H9 (cell line): ENCODE results near the gene CCR9. TPM values are rescaled to one million over a fixed set of nuclear protein-coding genes. Genes with fewer than 3 reads are reported as not detected.

Experiments
- DNase-seq: peaks from one replicate; pipeline ENCODE4 v3.0.0-alpha.2; 2017
- H2AFZ ChIP-seq: one replicate; pipeline ENCODE4 v1.6.1; 2013; ENCODE audit warnings: mild to moderate bottlenecking, low read length, control low read depth, moderate library complexity
- H2AK5ac ChIP-seq: 2 replicates; pipeline ENCODE4 v1.6.1; 2013; ENCODE audit warnings: low read length, control low read depth, mixed read lengths; ENCODE audit not compliant: insufficient read length
- H2BK120ac ChIP-seq: one replicate; pipeline ENCODE4 v1.6.1; 2013; ENCODE audit warnings: low read depth, mild to moderate bottlenecking, low read length, control low read depth, inconsistent platforms; ENCODE audit not compliant: poor library complexity, severe bottlenecking
- H2BK12ac ChIP-seq: 2 replicates; pipeline ENCODE4 v1.6.1; 2013; ENCODE audit warnings: low read length, control low read depth, mixed read lengths, low read depth; ENCODE audit not compliant: insufficient read length
- H2BK15ac ChIP-seq: 2 replicates; pipeline ENCODE4 v1.6.1; 2013; ENCODE audit warnings: low read depth, low read length, control low read depth
- H2BK20ac ChIP-seq: one replicate; pipeline ENCODE4 v1.6.1; 2013; ENCODE audit warnings: low read depth, mild to moderate bottlenecking, low read length, control low read depth, inconsistent platforms; ENCODE audit not compliant: poor library complexity, severe bottlenecking
- H2BK5ac ChIP-seq: 2 replicates; pipeline ENCODE4 v1.6.1; 2013; ENCODE audit warnings: low read length, control low read depth, mixed read lengths; ENCODE audit not compliant: insufficient read length
- H3K14ac ChIP-seq: 2 replicates; pipeline ENCODE4 v1.6.1; 2013; ENCODE audit warnings: low read length, control low read depth; ENCODE audit not compliant: insufficient read depth
- H3K18ac ChIP-seq: 2 replicates; pipeline ENCODE4 v1.6.1; 2013; ENCODE audit warnings: low read depth, mild to moderate bottlenecking, mixed read lengths, low read length, control low read depth; ENCODE audit not compliant: insufficient read length
- H3K23ac ChIP-seq: 2 replicates; pipeline ENCODE4 v1.6.1; 2013; ENCODE audit warnings: low read length, control low read depth, mixed read lengths, low read depth; ENCODE audit not compliant: insufficient read length
- H3K23me2 ChIP-seq: 2 replicates; pipeline ENCODE4 v1.6.1; 2013; ENCODE audit warnings: low read depth, mild to moderate bottlenecking, mixed read lengths, low read length, control low read depth; ENCODE audit not compliant: insufficient read length, poor library complexity, severe bottlenecking
- H3K27ac ChIP-seq: 2 replicates; pipeline ENCODE4 v1.5.1; 2013; ENCODE audit warnings: low read length, control low read depth, mixed read lengths, low read depth; ENCODE audit not compliant: insufficient read length
- H3K27me3 ChIP-seq: 2 replicates; pipeline ENCODE4 v1.6.1; 2013; ENCODE audit warnings: low read length, control low read depth, inconsistent platforms; ENCODE audit not compliant: insufficient read depth
- H3K4ac ChIP-seq: 2 replicates; pipeline ENCODE4 v1.6.1; 2013; ENCODE audit warnings: low read depth, mild to moderate bottlenecking, control low read depth, inconsistent platforms, low read length, moderate library complexity
- H3K4me1 ChIP-seq: 2 replicates; pipeline ENCODE4 v1.6.1; 2013; ENCODE audit warnings: low read length, control low read depth, inconsistent platforms; ENCODE audit not compliant: insufficient read depth
- H3K4me2 ChIP-seq: 2 replicates; pipeline ENCODE4 v1.6.1; 2013; ENCODE audit warnings: low read length, control low read depth, mixed read lengths; ENCODE audit not compliant: insufficient read length, insufficient read depth
- H3K56ac ChIP-seq: 2 replicates; pipeline ENCODE4 v1.6.1; 2013; ENCODE audit warnings: low read depth, mild to moderate bottlenecking, mixed read lengths, low read length, control low read depth; ENCODE audit not compliant: insufficient read length
- H3K79me1 ChIP-seq: 2 replicates; pipeline ENCODE4 v1.6.1; 2013; ENCODE audit warnings: low read depth, mild to moderate bottlenecking, moderate library complexity, low read length, control low read depth, inconsistent platforms; ENCODE audit not compliant: insufficient read depth, poor library complexity, severe bottlenecking
- H3K79me2 ChIP-seq: 2 replicates; pipeline ENCODE4 v1.6.1; 2013; ENCODE audit warnings: low read length, control low read depth, inconsistent platforms; ENCODE audit not compliant: insufficient read depth
- H3K9ac ChIP-seq: 2 replicates; pipeline ENCODE4 v1.6.1; 2013; ENCODE audit warnings: low read length, control low read depth, mixed read lengths; ENCODE audit not compliant: insufficient read length; ENCODE audit errors: extremely low read depth
- H3K9me3 ChIP-seq: one replicate; pipeline ENCODE4 v1.6.1; 2013; ENCODE audit warnings: low read depth, low read length, inconsistent platforms; ENCODE audit not compliant: control insufficient read depth
- H3T11ph ChIP-seq: one replicate; pipeline ENCODE4 v1.6.1; 2013; ENCODE audit warnings: mild to moderate bottlenecking, low read length, control low read depth, inconsistent platforms
- H4K20me1 ChIP-seq: one replicate; pipeline ENCODE4 v1.6.1; 2013; ENCODE audit not compliant: control insufficient read depth, insufficient read length, insufficient read depth
- H4K5ac ChIP-seq: 2 replicates; pipeline ENCODE4 v1.6.1; 2013; ENCODE audit warnings: low read depth, mild to moderate bottlenecking, mixed read lengths, low read length, control low read depth; ENCODE audit not compliant: insufficient read length
- H4K8ac ChIP-seq: replicated peaks from 2 replicates; pipeline ENCODE4 v1.6.1; 2013; ENCODE audit warnings: low read length, control low read depth, mixed read lengths, low read depth; ENCODE audit not compliant: insufficient read length
- H4K91ac ChIP-seq: 2 replicates; pipeline ENCODE4 v1.6.1; 2013; ENCODE audit warnings: low read depth, mild to moderate bottlenecking, moderate library complexity, mixed read lengths, low read length, control low read depth; ENCODE audit not compliant: insufficient read length
- H3K27ac Mint-ChIP-seq, 3 experiments: 2 replicates in 2 of 3; 3 replicates in 1 of 3; pipeline ENCODE4 v1.8.0; 2020 to 2021; ENCODE audit warnings: mixed read lengths in 3 of 3, mild to moderate bottlenecking in 1 of 3, moderate library complexity in 1 of 3
- H3K27me3 Mint-ChIP-seq: 2 replicates; pipeline ENCODE4 v1.8.0; 2021; ENCODE audit warnings: low read depth, mild to moderate bottlenecking, moderate library complexity, mixed read lengths
- H3K36me3 Mint-ChIP-seq, 3 experiments: 2 replicates in 2 of 3; 3 replicates in 1 of 3; pipeline ENCODE4 v1.8.0; 2020 to 2021; ENCODE audit warnings: low read depth in 3 of 3, mixed read lengths in 3 of 3; ENCODE audit not compliant: insufficient read depth in 1 of 3
- H3K4me1 Mint-ChIP-seq, 2 experiments: 2 replicates each; pipeline ENCODE4 v1.8.0; 2020; ENCODE audit warnings: mixed read lengths in 2 of 2
- H3K4me3 Mint-ChIP-seq, 2 experiments: 2 replicates in 1 of 2; 3 replicates in 1 of 2; pipeline ENCODE4 v1.8.0; 2020 to 2021; ENCODE audit warnings: mild to moderate bottlenecking in 2 of 2, mixed read lengths in 2 of 2, moderate library complexity in 1 of 2
- H3K9me3 Mint-ChIP-seq, 2 experiments: 2 replicates in 1 of 2; 3 replicates in 1 of 2; pipeline ENCODE4 v1.8.0; 2020; ENCODE audit warnings: mild to moderate bottlenecking in 2 of 2, mixed read lengths in 2 of 2, moderate library complexity in 1 of 2
- WGBS: extraction: QIAGEN DNeasy Blood & Tissue Kit; methylation state at CpG from one replicate; pipeline ENCODE4 v1.1.7; 2013; ENCODE audit warnings: missing lambda C conversion rate, low lambda C conversion rate, mixed read lengths; ENCODE audit not compliant: insufficient read length; ENCODE audit errors: extremely low coverage; 5-methylcytosine and 5-hydroxymethylcytosine counted together
- total RNA-seq: library from RNA; stranded (reverse); gene quantifications from 2 replicates; pipeline ENCODE4 v1.2.1, GENCODE V29; 2021
- TF ChIP-seq, protein P1 (sequence below): fragments of 200-600 bp; sonication (generic); conservative IDR thresholded peaks from 3 replicates; pipeline ENCODE4 v1.8.0; 2021; ENCODE audit warnings: antibody characterized with exemption, mild to moderate bottlenecking

CCR9 gene
- total RNA-seq, 1 experiment from 2014 or later, result not detected

GRCh38 chr3:45940781-45941365 lies 54.5 kb downstream of the CCR9 start:
- Histone ChIP-seq H3K4me2 (no peak overlapping the region), H3K79me2 (no peaks in the 10 kb centered on the region), H3K27ac (no peak overlapping the region), H3K9ac (no peak overlapping the region), H2AFZ (no peak overlapping the region), H4K8ac (no peak overlapping the region), H4K5ac (no peak overlapping the region), H3K23me2 (no peaks in the 10 kb centered on the region), H3K9me3 (no peaks in the 10 kb centered on the region), H3K4me1 (no peaks in the 10 kb centered on the region), H3K79me1 (no peaks in the 10 kb centered on the region), H4K20me1 (no peaks in the 10 kb centered on the region), H2BK15ac (no peak overlapping the region), H2BK120ac (no peak overlapping the region), H3K23ac (no peak overlapping the region), H3K4ac (no peak overlapping the region), H2AK5ac (no peak overlapping the region), H3T11ph (no peak overlapping the region), H4K91ac (no peak overlapping the region), H3K18ac (no peak overlapping the region), H3K27me3 (no peaks in the 10 kb centered on the region), H3K14ac (no peak overlapping the region), H2BK20ac (no peak overlapping the region), H2BK12ac (no peak overlapping the region), H3K56ac (no peak overlapping the region), H2BK5ac (no peak overlapping the region)
- H3K27me3 Mint-ChIP-seq, result no peaks in the 10 kb centered on the region
- H3K4me3 Mint-ChIP-seq, result no peak overlapping the region
- H3K27ac Mint-ChIP-seq, result no peak overlapping the region
- DNase-seq, result no peak
- TF ChIP-seq, protein P1, sequence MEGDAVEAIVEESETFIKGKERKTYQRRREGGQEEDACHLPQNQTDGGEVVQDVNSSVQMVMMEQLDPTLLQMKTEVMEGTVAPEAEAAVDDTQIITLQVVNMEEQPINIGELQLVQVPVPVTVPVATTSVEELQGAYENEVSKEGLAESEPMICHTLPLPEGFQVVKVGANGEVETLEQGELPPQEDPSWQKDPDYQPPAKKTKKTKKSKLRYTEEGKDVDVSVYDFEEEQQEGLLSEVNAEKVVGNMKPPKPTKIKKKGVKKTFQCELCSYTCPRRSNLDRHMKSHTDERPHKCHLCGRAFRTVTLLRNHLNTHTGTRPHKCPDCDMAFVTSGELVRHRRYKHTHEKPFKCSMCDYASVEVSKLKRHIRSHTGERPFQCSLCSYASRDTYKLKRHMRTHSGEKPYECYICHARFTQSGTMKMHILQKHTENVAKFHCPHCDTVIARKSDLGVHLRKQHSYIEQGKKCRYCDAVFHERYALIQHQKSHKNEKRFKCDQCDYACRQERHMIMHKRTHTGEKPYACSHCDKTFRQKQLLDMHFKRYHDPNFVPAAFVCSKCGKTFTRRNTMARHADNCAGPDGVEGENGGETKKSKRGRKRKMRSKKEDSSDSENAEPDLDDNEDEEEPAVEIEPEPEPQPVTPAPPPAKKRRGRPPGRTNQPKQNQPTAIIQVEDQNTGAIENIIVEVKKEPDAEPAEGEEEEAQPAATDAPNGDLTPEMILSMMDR, result no peak
- H3K9me3 Mint-ChIP-seq, result no peaks in the 10 kb centered on the region
- WGBS, result no CpG with 5 or more reads among the region's 6 CpGs
- peaks cover 7 to 22% (median 16%) of the 10 kb centered on the region in 3 experiments; a peak in 5 of 7 replicates for H3K36me3 Mint-ChIP-seq
- peaks cover 16 to 20% of the 10 kb centered on the region in 2 experiments for H3K4me1 Mint-ChIP-seq
